Measurements from ENCODE around the gene FCHSD2.

- TF ChIP-seq, protein P1, sequence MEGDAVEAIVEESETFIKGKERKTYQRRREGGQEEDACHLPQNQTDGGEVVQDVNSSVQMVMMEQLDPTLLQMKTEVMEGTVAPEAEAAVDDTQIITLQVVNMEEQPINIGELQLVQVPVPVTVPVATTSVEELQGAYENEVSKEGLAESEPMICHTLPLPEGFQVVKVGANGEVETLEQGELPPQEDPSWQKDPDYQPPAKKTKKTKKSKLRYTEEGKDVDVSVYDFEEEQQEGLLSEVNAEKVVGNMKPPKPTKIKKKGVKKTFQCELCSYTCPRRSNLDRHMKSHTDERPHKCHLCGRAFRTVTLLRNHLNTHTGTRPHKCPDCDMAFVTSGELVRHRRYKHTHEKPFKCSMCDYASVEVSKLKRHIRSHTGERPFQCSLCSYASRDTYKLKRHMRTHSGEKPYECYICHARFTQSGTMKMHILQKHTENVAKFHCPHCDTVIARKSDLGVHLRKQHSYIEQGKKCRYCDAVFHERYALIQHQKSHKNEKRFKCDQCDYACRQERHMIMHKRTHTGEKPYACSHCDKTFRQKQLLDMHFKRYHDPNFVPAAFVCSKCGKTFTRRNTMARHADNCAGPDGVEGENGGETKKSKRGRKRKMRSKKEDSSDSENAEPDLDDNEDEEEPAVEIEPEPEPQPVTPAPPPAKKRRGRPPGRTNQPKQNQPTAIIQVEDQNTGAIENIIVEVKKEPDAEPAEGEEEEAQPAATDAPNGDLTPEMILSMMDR (IDR thresholded peaks at IDR 0.05), result no peak
- no peak for TF ChIP-seq POLR2A (IDR thresholded peaks at IDR 0.05; ENCODE audit: low read depth)
Observed at GRCh38 chr11:73126804-73127480, 15.2 kb downstream of the FCHSD2 start.
